BJ (cell line): ENCODE results near the gene PSD4. TPM values are rescaled to one million over a fixed set of nuclear protein-coding genes. Genes with fewer than 3 reads are reported as not detected.

Experiments
- CTCF ChIA-PET: fragments of 350-600 bp; formaldehyde crosslinking; extraction: SDS; loops from one replicate; lab custom pipeline; 2021; ENCODE audit warnings: antibody characterized with exemption, inconsistent platforms; lab: Yijun Ruan, JAX
- POLR2A ChIA-PET: fragments of 300-600 bp; sonication (Branson Sonifier 250); formaldehyde crosslinking; extraction: SDS; loops from one replicate; lab custom pipeline; 2021; ENCODE audit warnings: antibody characterized with exemption; lab: Charles Lee
- DNase-seq: peaks from one replicate; pipeline ENCODE4 v3.0.0-alpha.2; 2011; ENCODE audit warnings: low read depth
- H3K27me3 ChIP-seq: 2 replicates; pipeline ENCODE4 v1.6.0; 2011; ENCODE audit warnings: low read length; ENCODE audit not compliant: control insufficient read depth, insufficient read depth
- H3K36me3 ChIP-seq: 2 replicates; pipeline ENCODE4 v1.5.1; 2011; ENCODE audit warnings: low read length; ENCODE audit not compliant: control insufficient read depth, insufficient read depth
- H3K4me3 ChIP-seq: 2 replicates; pipeline ENCODE4 v1.5.1; 2011; ENCODE audit warnings: low read depth, mild to moderate bottlenecking, control low read depth, low read length
- CTCF ChIP-seq: IDR thresholded peaks from 2 replicates; pipeline ENCODE4 v1.5.1; 2011; ENCODE audit warnings: low read depth, mild to moderate bottlenecking, control low read depth, inconsistent platforms, low read length, moderate library complexity; ENCODE audit not compliant: insufficient read depth
- polyA plus RNA-seq: library from polyadenylated mRNA; depleted of rRNA; stranded (reverse); fragments of >200 nt; gene quantifications from 2 replicates; pipeline ENCODE4 v1.2.3, GENCODE V29; 2011

The PSD4 gene
- polyA plus RNA-seq, 1 experiment, result 1.9 TPM

GRCh38 chr2:113127646-113128570 is 45.9 kb upstream of the PSD4 start:
- Histone ChIP-seq H3K4me3 (no peak overlapping the region), H3K27me3 (no peaks in the 10 kb centered on the region; the same call in 1 of the 2 replicates), H3K36me3 (no peaks in the 10 kb centered on the region)
- no peak for DNase-seq
- TF ChIP-seq CTCF, result no peak
- POLR2A ChIA-PET, result no interaction called here
- CTCF ChIA-PET, result interaction anchor here (2.8 to 4.1 kb wide), 2 partner anchors 10 kb away, joined by 15 to 28 read pairs; no protein-coding TSS in a partner anchor

- Histone ChIP-seq H3K27me3 (no peaks in the 10 kb centered on the region), H3K4me3 (no peak overlapping the region), H3K36me3 (no peaks in the 10 kb centered on the region)
- no peak for TF ChIP-seq CTCF
- POLR2A ChIA-PET, result no interaction called here
- no peak for DNase-seq
- CTCF ChIA-PET, result interaction anchor here (0.9 to 2.8 kb wide), 4 partner anchors 9 to 261 kb away, joined by 3 to 15 read pairs (median 6); no protein-coding TSS in a partner anchor
Measured at GRCh38 chr2:113129519-113130078, 44.2 kb upstream of the PSD4 start.

GRCh38 chr2:113131352-113132185 is 42.2 kb upstream of the PSD4 start:
- no peak for DNase-seq
- no peaks in the 10 kb centered on the region for H3K36me3 ChIP-seq
- ChIA-PET POLR2A (no interaction called here), CTCF (interaction anchor here (1.0 to 2.6 kb wide), 2 partner anchors 67 to 259 kb away, joined by 5 to 12 read pairs; no protein-coding TSS in a partner anchor)
- H3K27me3 ChIP-seq, result no peaks in the 10 kb centered on the region
- no peak for TF ChIP-seq CTCF
- H3K4me3 ChIP-seq, result no peak overlapping the region

- no peak overlapping the region for H3K4me3 ChIP-seq
- H3K27me3 ChIP-seq, result no peaks in the 10 kb centered on the region
- ChIA-PET CTCF (interaction anchor here (1.3 to 2.6 kb wide), 3 partner anchors 10 to 238 kb away, joined by 3 to 12 read pairs (median 5); no protein-coding TSS in a partner anchor), POLR2A (no interaction called here)
- no peaks in the 10 kb centered on the region for H3K36me3 ChIP-seq
- no peak for TF ChIP-seq CTCF
- DNase-seq, result no peak
Measured at GRCh38 chr2:113132414-113133021, 41.3 kb upstream of the PSD4 start.
